Stimulated activated CD4-positive, alpha-beta T cell treated with anti-CD3 and anti-CD28 coated beads, TNF-alpha, amount 100 ng/mL, for 4 hours (primary cell): Measurements from ENCODE around the gene SENP8.
"Not testable (repeated sequence)": the region's sequence is repeated elsewhere in the genome, so short reads cannot be mapped to it uniquely, and the experiment has no call there.

Source experiments
- DNase-seq, 3 experiments: peaks; one replicate each; pipeline ENCODE4 v3.0.0-alpha.2; 2020; ENCODE audit warnings: low read depth in 3 of 3

SENP8 gene

GRCh38 chr15:72118017-72118978, at the start of gene SENP8, which contains the start of gene MYO9A:
Gene SENP8 (plus strand): TSS chr15:72118403. CDS start chr15:72139624, 21,221 bp downstream.
Gene MYO9A (minus strand): TSS chr15:72118150. CDS start chr15:72046563, 71,587 bp downstream.
- peak; percentile 99 to 100 (median 99) for DNase-seq

- no peak for DNase-seq
These were observed 49.3 kb upstream of the SENP8 start for GRCh38 chr15:72068856-72069255.

DNA sequence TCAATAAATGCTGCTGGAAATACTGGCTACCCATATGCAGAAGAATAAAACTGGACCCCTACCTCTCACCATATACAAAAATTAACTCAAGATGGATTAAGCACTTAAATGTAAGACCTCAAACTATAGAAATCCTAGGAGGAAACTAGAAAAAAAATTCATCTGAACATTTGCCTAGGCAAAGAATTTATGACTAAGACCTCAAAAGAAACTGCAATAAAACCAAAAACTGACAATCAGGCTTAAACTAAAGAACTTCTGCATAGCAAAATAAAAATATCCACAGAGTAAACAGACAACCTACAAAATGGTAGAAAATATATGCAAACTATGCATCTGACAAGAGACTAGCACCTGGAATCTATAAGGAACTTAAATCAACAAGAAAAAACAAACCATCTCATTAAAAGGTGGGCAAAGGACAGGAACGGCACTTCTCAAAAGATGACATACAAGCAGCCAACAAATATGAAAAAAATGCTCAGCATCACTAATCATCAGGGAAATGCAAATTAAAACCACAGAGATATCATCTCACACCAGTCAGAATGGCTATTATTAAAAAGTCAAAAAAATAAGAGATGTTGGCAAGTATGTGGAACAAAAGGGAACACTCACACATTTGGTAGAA, 47.3 kb upstream of the SENP8 start:
- no peak for DNase-seq

- not testable (repeated sequence) for DNase-seq
These were observed 46.8 kb upstream of the SENP8 start for GRCh38 chr15:72071448-72071825.

- DNase-seq, result no peak
These were observed 43.7 kb upstream of the SENP8 start for GRCh38 chr15:72074335-72075060.

DNA sequence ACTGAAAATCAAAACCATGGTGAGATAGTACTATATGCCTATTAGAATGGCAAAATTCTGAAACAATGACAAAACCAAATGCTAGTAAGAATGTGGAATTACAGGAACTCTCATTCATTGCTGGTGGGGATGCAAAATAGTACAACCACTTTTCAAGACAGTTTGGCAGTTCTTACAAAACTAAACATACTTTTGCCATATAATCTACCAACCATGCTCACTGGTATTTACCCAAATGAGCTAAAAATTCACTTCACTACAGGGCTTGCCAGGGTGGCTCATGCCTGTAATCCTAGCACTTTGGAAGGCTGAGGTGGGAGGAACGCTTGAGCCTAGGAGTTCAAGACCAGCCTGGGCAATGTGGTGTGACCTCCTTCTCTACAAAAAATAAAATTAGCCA, 40.3 kb upstream of the SENP8 start:
- no peak for DNase-seq

- DNase-seq, result no peak
These were observed 39.3 kb upstream of the SENP8 start for GRCh38 chr15:72078887-72079286.

GRCh38 chr15:72082176-72082575, 36.0 kb upstream of the SENP8 start:
- no peak for DNase-seq

DNA sequence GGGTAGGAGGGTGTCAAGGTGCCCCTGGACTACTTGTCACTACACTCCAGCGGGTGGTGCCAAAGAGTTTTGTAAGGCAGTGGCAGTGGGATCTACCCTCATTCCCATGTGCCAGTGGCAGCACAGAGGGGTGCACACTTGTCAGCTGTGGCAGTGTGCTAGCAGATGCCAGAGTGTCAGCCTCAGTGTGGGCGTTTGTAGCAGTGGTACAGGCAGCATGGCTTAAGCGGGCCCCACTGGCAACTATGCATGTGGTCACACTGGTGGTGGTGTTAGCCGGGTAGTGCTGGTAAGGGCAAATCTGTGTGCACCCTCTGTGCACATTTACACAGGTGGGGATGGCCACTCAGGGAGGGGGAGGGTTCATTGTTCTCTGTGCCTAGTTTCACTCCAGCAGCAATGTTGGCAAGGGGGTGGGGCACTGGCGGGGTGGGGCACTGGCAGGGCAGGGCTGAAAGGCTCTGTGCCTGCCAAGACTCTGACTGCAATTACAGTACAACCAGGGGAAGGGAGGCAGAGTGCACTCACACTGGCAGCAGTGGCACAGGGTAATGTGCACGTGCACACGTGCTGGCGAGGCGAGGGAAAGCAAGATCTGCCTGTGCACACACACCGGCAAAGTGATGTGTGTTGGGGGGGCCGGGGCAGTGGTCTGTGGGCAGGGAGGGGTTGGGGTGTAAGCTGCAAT, 32.0 kb upstream of the SENP8 start:
- DNase-seq, result no peak

DNA sequence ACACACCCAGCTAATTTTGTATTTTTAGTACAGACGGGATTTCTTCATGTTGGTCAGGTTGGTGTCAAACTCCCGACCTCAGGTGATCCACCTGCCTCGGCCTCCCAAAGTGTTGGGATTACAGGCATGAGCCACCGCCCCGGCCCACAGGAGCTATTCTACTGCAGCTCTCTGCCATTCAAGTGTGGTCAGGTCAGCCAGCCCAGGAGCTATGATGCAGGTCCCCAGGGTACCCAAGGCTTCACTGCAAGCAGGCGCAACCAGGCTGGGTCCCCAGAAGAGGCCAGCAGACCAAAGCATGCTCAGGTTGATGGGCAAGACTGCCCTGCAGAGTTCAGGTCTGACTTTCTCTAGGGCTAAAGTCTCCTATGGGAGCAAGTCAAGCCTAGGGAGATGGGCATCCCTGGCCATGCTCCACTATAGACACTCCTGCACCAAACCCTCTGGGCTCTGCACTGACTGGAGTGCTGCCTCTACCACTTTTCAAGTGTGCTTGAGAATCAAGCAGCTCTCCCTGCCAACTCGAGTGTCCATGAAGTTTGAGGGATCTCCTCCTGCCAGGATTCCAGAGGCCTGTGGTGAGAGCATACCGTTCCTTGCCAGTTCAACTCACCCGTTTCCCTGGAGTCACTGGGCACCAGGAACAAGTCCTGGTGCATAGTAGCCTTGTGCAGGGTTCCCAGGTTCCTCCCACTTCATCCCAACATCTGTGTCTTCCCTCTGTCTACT, 31.1 kb upstream of the SENP8 start:
- no peak for DNase-seq

DNA sequence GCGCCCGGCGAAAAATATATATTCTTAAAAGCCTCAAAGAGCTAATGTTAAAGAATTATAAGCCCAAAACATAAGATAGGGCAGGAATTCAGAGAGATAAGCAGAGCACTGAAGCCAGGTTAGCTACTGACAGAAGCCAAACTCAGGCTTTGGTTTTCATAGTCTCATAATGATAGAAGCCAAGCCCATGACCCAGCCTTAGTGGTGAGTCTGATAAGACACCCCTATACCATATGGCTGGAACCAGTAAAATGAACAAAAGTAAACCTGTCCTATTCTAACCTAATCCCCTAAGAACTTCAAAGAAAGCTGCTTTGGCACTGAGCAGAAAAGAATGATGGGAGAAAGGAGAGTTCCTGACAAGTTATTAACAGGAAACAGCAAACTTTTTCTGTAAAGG, 26.2 kb upstream of the SENP8 start:
- no peak for DNase-seq

DNA sequence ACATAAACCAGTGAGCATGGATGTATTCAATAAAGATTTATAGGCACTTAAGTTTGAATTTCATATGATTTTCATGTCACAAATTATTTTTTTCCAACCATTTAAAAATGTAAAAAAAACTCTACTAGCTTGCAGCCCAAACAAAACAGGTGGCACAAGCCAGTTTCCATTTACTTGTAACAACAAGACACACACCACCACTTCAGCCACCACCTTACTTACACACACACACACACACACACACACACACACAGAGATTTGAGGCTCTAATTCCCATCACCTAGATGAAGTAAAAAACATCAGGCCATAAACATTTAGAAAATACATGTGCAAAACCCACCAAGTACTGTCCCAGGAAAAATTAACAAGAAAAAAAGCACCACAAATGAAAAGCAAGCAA, 25.5 kb upstream of the SENP8 start:
- no peak for DNase-seq

- DNase-seq, result no peak
These were observed 21.4 kb upstream of the SENP8 start for GRCh38 chr15:72096796-72097195.

GRCh38 chr15:72098040-72098439, 20.2 kb upstream of the SENP8 start:
- no peak for DNase-seq

DNA sequence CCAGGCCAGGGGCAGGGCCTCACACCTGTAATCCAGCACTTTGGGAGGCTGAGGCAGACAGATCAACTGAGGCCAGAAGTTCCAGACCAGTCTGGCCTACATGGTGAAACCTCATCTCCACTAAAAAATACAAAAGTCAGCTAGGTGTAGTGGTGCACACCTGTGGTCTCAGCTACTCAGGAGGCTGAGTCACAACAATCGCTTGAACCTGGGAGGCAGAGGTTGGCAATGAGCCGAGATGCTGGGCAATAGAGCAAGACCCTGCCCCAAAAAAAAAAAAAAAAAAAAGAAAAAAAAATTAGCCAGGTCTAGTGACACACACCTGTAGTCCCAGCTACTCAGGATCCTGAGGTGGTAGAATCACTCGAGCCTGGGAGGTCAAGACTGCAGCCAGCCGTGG, 19.0 kb upstream of the SENP8 start:
- DNase-seq, result no peak

- not testable (repeated sequence) for DNase-seq
These were observed 17.7 kb upstream of the SENP8 start for GRCh38 chr15:72100551-72100950.

- DNase-seq, result no peak
These were observed 13.1 kb upstream of the SENP8 start for GRCh38 chr15:72105111-72105510.

- DNase-seq, result no peak
These were observed 12.1 kb upstream of the SENP8 start for GRCh38 chr15:72106068-72106467.

DNA sequence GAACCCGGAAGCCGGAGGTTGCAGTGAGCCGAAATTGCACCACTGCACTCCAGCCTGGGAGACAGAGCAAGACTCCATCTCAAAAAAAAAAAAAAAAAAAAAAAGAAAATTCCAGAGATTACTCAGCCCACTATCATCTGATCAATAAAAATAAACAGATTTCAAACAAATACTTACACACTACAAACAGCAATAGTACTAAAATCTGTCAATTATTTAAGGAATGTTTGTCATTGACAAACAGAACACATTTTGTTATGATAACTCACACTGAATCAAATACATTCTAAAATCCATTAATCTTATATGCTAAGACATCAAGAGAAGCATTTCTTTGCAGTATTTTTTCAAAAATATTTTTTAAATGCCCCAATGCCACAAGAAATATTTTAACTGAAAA, 7.8 kb upstream of the SENP8 start:
- DNase-seq, result no peak

DNA sequence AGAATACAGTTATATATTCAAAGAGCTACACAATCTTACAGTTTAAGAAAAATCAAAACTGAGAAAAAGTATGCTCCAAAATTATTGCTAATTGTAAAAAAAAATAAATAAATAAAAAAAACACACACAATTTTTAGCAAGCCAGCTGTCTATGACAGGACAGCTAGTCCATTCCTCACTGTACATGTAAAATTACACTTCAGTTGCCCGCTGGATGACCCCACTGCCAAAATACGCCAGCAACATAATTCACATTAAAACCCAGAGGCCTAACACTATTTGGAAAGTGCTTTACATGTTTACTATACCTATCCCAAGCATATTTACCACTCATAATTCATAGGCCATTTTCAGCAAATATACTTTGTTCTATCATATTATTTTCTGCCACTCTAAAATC, 6.1 kb upstream of the SENP8 start:
- no peak for DNase-seq

DNA sequence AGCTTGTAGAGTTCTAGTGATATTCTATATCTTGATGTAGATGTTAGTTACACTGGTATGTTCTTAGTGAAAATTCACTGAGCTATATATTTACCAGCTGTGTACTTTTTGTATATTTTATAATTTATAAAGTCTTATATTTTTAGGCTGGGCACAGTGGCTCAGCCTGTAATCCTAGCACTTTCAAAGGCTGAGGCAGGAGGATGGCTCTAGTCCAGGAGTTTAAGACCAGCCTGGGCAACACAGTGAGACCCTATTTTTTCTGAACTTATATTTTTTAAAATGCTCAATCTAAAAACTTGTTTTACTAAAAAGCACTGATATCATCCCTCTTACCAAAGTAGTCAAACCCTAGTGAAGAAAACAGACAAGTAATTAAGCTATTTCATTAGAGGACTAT, 5.4 kb upstream of the SENP8 start:
- DNase-seq, result no peak
